Measurements from ENCODE around the gene SLC50A1. TPM values are rescaled to one million over a fixed set of nuclear protein-coding genes. Genes with fewer than 3 reads are reported as not detected.

The SLC50A1 gene
- total RNA-seq, 2 donors from 2014 or later, result 3.7 to 10.0 TPM

GRCh38 chr1:155169541-155169940, 33.9 kb downstream of the SLC50A1 start:
- TF ChIP-seq CTCF (IDR thresholded peaks at IDR 0.05), result no peak
- peaks cover 0 to 44% of the 10 kb centered on the region in 2 donors for H3K4me1 ChIP-seq

GRCh38 chr1:155170101-155170785, 34.6 kb downstream of the SLC50A1 start:
- no peak overlapping the region for H3K27ac ChIP-seq
- no peak for TF ChIP-seq CTCF (IDR thresholded peaks at IDR 0.05)
- peaks cover 0 to 44% of the 10 kb centered on the region in 2 donors for H3K4me1 ChIP-seq

More at GRCh38 chr1:155169541-155169940, 33.9 kb downstream of the SLC50A1 start:
- no peak for DNase-seq (ENCODE audit: low spot score)
- peaks cover 0 to 8% of the 10 kb centered on the region in 2 donors for H3K27me3 ChIP-seq
- peaks cover 16% of the 10 kb centered on the region for H3K36me3 ChIP-seq
- H3K4me3 ChIP-seq, result no peak overlapping the region
- no peaks in the 10 kb centered on the region for H3K9me3 ChIP-seq
- H3K27ac ChIP-seq, result no peak overlapping the region

GRCh38 chr1:155170806-155171205, 35.2 kb downstream of the SLC50A1 start:
- peaks cover 16% of the 10 kb centered on the region for H3K36me3 ChIP-seq
- no peak overlapping the region for H3K27ac ChIP-seq
- peaks cover 0 to 8% of the 10 kb centered on the region in 2 donors for H3K27me3 ChIP-seq
- H3K4me3 ChIP-seq, result no peak overlapping the region
- DNase-seq (ENCODE audit: low spot score), result peak; percentile 40
- peaks cover 0 to 43% of the 10 kb centered on the region in 2 donors for H3K4me1 ChIP-seq
- no peak for TF ChIP-seq CTCF (IDR thresholded peaks at IDR 0.05)
- no peaks in the 10 kb centered on the region for H3K9me3 ChIP-seq

More at GRCh38 chr1:155170101-155170785, 34.6 kb downstream of the SLC50A1 start:
- Histone ChIP-seq H3K36me3 (peaks cover 16% of the 10 kb centered on the region), H3K4me3 (no peak overlapping the region), H3K27me3 (peaks cover 0 to 8% of the 10 kb centered on the region in 2 donors), H3K9me3 (no peaks in the 10 kb centered on the region)
- peak; percentile 38 for DNase-seq (ENCODE audit: low spot score)

- no peak for DNase-seq (ENCODE audit: low spot score)
- peaks cover 0 to 38% of the 10 kb centered on the region in 2 donors for H3K4me1 ChIP-seq
- no peak for TF ChIP-seq CTCF (IDR thresholded peaks at IDR 0.05)
- H3K4me3 ChIP-seq, result peak overlapping the region; percentile 88 to 93
- H3K36me3 ChIP-seq, result peaks cover 16% of the 10 kb centered on the region
- H3K27ac ChIP-seq, result peak overlapping the region; percentile 96
- H3K9me3 ChIP-seq, result no peaks in the 10 kb centered on the region
- H3K27me3 ChIP-seq, result peaks cover 0 to 8% of the 10 kb centered on the region in 2 donors
Measured at GRCh38 chr1:155171836-155172731, 36.4 kb downstream of the SLC50A1 start.

- Histone ChIP-seq H3K27me3 (peaks cover 0 to 8% of the 10 kb centered on the region in 2 donors), H3K9me3 (no peaks in the 10 kb centered on the region), H3K4me3 (peak within 1 kb of the TSS; percentile 88 to 93), H3K4me1 (peaks cover 0 to 29% of the 10 kb centered on the region in 2 donors), H3K27ac (peak within 1 kb of the TSS; percentile 96), H3K36me3 (peaks cover 16% of the 10 kb centered on the region)
- peak; percentile 88 to 96 for TF ChIP-seq CTCF (IDR thresholded peaks at IDR 0.05)
- DNase-seq (ENCODE audit: low spot score), result peak; percentile 96
Measured at GRCh38 chr1:155172732-155173477, 37.3 kb downstream of the SLC50A1 start, which contains the start of gene KRTCAP2. Gene KRTCAP2, minus strand, starts transcription at chr1:155173304. Its CDS starts 80 bp downstream, at chr1:155173224.

Measured in right atrium auricular region (tissue), 2 donors.